ENCODE data around the gene PDZRN3.
A peak's percentile ranks its signal among the peaks of the same experiment; 100 is the strongest.

- TF ChIP-seq CTCF (conservative IDR thresholded peaks at IDR 0.05 in 1 of 2, IDR thresholded peaks at IDR 0.05 in 1 of 2; ENCODE audit: low read depth in 1 of 2, low read length in 2 of 2) (peak; percentile 39 to 56), EZH2 (IDR thresholded peaks at IDR 0.05; ENCODE audit: low read length, missing control alignments) (no peak)
Measured at GRCh38 chr3:73419179-73419803, 205.4 kb downstream of the PDZRN3 start.

Measured in fibroblast of lung (primary cell).